MG63 (cell line): ENCODE results near the gene GNGT2. TPM values are rescaled to one million over a fixed set of nuclear protein-coding genes. Genes with fewer than 3 reads are reported as not detected.

ENCODE experiments used
- DNase-seq: peaks from one replicate; pipeline ENCODE4 v3.0.0-alpha.2; 2020
- H3K27me3 ChIP-seq: fragments of 250-450 bp; sonication (Bioruptor Pico); 2 replicates; pipeline ENCODE4 v1.5.1; 2020; ENCODE audit warnings: mild to moderate bottlenecking, moderate library complexity
- H3K36me3 ChIP-seq: fragments of 250-450 bp; sonication (Bioruptor Pico); 2 replicates; pipeline ENCODE4 v1.5.1; 2020; ENCODE audit warnings: mild to moderate bottlenecking, moderate library complexity
- H3K4me3 ChIP-seq: fragments of 250-450 bp; sonication (Bioruptor Pico); 2 replicates; pipeline ENCODE4 v1.5.1; 2020; ENCODE audit warnings: mild to moderate bottlenecking, moderate library complexity
- H3K9me3 ChIP-seq: fragments of 250-450 bp; sonication (Bioruptor Pico); 2 replicates; pipeline ENCODE4 v1.5.1; 2020; ENCODE audit warnings: mild to moderate bottlenecking, moderate library complexity
- total RNA-seq: library from RNA; depleted of rRNA; stranded (reverse); fragments of >200 nt; shearing (Covaris generic); gene quantifications from 2 replicates; pipeline ENCODE4 v1.2.3, GENCODE V29; 2014; ENCODE audit warnings: low replicate concordance; rRNA removed

Gene GNGT2
- total RNA-seq, 1 experiment from 2014 or later, result not detected

- Histone ChIP-seq H3K27me3 (peaks cover 24% of the 10 kb centered on the region), H3K9me3 (peaks cover 3% of the 10 kb centered on the region), H3K4me3 (no peak overlapping the region), H3K36me3 (no peaks in the 10 kb centered on the region)
- no peak for DNase-seq
Measured at GRCh38 chr17:49165143-49165542, 45.2 kb downstream of the GNGT2 start.

DNA sequence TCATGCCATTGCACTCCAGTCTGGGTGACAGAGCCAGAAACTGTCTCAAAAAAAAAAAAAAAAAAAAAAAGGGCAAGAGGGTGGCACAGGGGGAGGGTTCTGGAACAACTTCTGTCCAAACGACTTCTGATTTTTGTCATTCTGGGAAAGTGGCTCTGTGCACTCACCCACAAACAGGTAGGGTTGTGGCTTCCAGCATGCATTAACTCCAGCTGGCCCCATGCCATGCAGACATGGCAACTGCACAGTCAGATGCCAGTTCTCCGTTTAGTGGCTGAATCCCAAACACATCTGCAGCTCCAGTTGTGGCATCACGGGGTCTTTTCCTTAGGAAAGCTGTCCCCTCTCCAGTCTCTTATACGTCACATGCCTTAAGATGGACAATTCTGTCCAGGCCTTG lies 47.5 kb downstream of the GNGT2 start:
- DNase-seq, result no peak
- Histone ChIP-seq H3K27me3 (peaks cover 16% of the 10 kb centered on the region), H3K9me3 (no peaks in the 10 kb centered on the region), H3K4me3 (no peak overlapping the region), H3K36me3 (no peaks in the 10 kb centered on the region)

GRCh38 chr17:49157784-49158183 lies 52.6 kb downstream of the GNGT2 start:
- Histone ChIP-seq H3K9me3 (no peaks in the 10 kb centered on the region), H3K4me3 (no peak overlapping the region), H3K36me3 (no peaks in the 10 kb centered on the region), H3K27me3 (no peaks in the 10 kb centered on the region)
- no peak for DNase-seq

DNA sequence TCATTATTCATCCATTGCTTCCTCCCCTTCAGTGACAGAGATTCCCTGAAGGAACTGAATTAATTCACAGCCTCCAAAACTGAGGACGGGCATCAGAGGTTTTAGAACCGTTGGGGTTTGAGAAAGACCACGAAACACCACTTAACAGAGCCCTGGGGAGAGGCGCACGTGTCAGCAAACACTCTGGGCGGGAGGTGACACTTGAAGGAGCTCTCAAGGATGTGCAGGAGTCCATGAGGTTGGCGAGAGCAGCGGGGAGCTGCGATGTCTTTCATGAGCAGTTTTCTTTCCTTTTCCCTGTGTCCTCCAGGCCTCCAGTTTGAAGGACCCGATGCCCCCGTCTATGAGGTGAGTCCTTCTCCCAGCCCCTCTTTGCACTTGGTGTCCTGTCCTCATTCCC lies 54.1 kb downstream of the GNGT2 start:
- Histone ChIP-seq H3K27me3 (no peaks in the 10 kb centered on the region), H3K4me3 (no peak overlapping the region), H3K36me3 (no peaks in the 10 kb centered on the region), H3K9me3 (no peaks in the 10 kb centered on the region)
- DNase-seq, result no peak

Other genes starting within 250 kb of the GNGT2 start
- not detected in 2 replicates for gene GIP, start 242.0 kb downstream of the GNGT2 start, total RNA-seq
- 0.52 and 0.95 TPM in 2 replicates for gene IGF2BP1, start 213.2 kb downstream of the GNGT2 start, total RNA-seq
- gene B4GALNT2, start 77.8 kb downstream of the GNGT2 start, total RNA-seq, result 0.03 TPM in 1 of 2 replicates, not detected in the other
- gene ABI3, start 133 bp upstream of the GNGT2 start, total RNA-seq, result not detected in 2 replicates
- not detected in 2 replicates for gene PHOSPHO1, start 20.2 kb upstream of the GNGT2 start, total RNA-seq
- gene ZNF652, start 151.7 kb upstream of the GNGT2 start, total RNA-seq, result 5.5 and 8.1 TPM in 2 replicates
- 179 and 303 TPM in 2 replicates for gene PHB1, start 204.3 kb upstream of the GNGT2 start, total RNA-seq